HG03521 (cell line): ENCODE measurements around the gene ATAD3A.
"Not testable (repeated sequence)": the region's sequence is repeated elsewhere in the genome, so short reads cannot be mapped to it uniquely, and the experiment has no call there.

Experiments
- ATAC-seq: cut with Tn5 transposase; IDR thresholded peaks from one replicate; pipeline ENCODE4 v1.9.1; 2021; ENCODE audit warnings: mild to moderate bottlenecking, moderate library complexity; ENCODE audit not compliant: unreplicated experiment

Gene ATAD3A

GRCh38 chr1:1511533-1512285 lies at the start of gene ATAD3A:
TSS of gene ATAD3A (plus strand) at chr1:1512162. CDS start at chr1:1512269, 107 bp downstream.
- ATAC-seq = peak; percentile 83

GRCh38 chr1:1462318-1462966 lies 49.5 kb upstream of the ATAD3A start:
- ATAC-seq = no peak

- ATAC-seq = no peak
These were observed 48.6 kb upstream of the ATAD3A start for GRCh38 chr1:1463312-1463711.

GRCh38 chr1:1468196-1468985 lies 43.6 kb upstream of the ATAD3A start:
- not testable (repeated sequence) for ATAC-seq

- no peak for ATAC-seq
These were observed 41.2 kb upstream of the ATAD3A start for GRCh38 chr1:1470626-1471388.

GRCh38 chr1:1471389-1472052 lies 40.4 kb upstream of the ATAD3A start, which contains the start of gene ATAD3B:
TSS of gene ATAD3B (plus strand) at chr1:1471765. CDS start at chr1:1471885, 120 bp downstream.
- ATAC-seq = peak; percentile 94

- peak; percentile 10 for ATAC-seq
These were observed 39.7 kb upstream of the ATAD3A start for GRCh38 chr1:1472053-1472876.

GRCh38 chr1:1476011-1476410 lies 36.0 kb upstream of the ATAD3A start:
- not testable (repeated sequence) for ATAC-seq

- ATAC-seq = no peak
These were observed 34.8 kb upstream of the ATAD3A start for GRCh38 chr1:1477206-1477605.

- no peak for ATAC-seq
These were observed 32.1 kb upstream of the ATAD3A start for GRCh38 chr1:1479547-1480487.

- ATAC-seq = not testable (repeated sequence)
These were observed 31.5 kb upstream of the ATAD3A start for GRCh38 chr1:1480488-1480867.

- not testable (repeated sequence) for ATAC-seq
These were observed 30.2 kb upstream of the ATAD3A start for GRCh38 chr1:1481811-1482210.

- no peak for ATAC-seq
These were observed 29.1 kb upstream of the ATAD3A start for GRCh38 chr1:1482856-1483255.

- no peak for ATAC-seq
These were observed 28.2 kb upstream of the ATAD3A start for GRCh38 chr1:1483714-1484113.

GRCh38 chr1:1484976-1485750 lies 26.8 kb upstream of the ATAD3A start:
- ATAC-seq = not testable (repeated sequence)

- ATAC-seq = not testable (repeated sequence)
These were observed 26.1 kb upstream of the ATAD3A start for GRCh38 chr1:1485755-1486317.

GRCh38 chr1:1487701-1488100 lies 24.3 kb upstream of the ATAD3A start:
- ATAC-seq = no peak
